CD14-positive monocyte (primary cell): Measurements from ENCODE around the gene CWC22. TPM values are rescaled to one million over a fixed set of nuclear protein-coding genes. Genes with fewer than 3 reads are reported as not detected.

Source experiments
- DNase-seq, 3 donors: peaks; one replicate each; pipeline ENCODE4 v3.0.0-alpha.2; 2011 to 2022
- H2AFZ ChIP-seq: 2 replicates; pipeline ENCODE4 v1.6.0; 2012; ENCODE audit warnings: mild to moderate bottlenecking, low read depth, low read length, inconsistent platforms; ENCODE audit not compliant: insufficient read depth, poor library complexity, severe bottlenecking
- H3K27ac ChIP-seq, 2 donors: 1 replicate in 1 of 2; 2 replicates in 1 of 2; pipeline ENCODE4 v1.5.1; 2012 to 2013; ENCODE audit warnings: low read length in 2 of 2, control low read depth in 1 of 2, inconsistent platforms in 1 of 2, low read depth in 1 of 2, mild to moderate bottlenecking in 1 of 2
- H3K27me3 ChIP-seq, 2 donors: one replicate each; pipeline versions ENCODE4 v1.6.0 to v1.6.1; 2011 to 2013; ENCODE audit warnings: low read length in 2 of 2; ENCODE audit not compliant: control insufficient read depth in 2 of 2, insufficient read depth in 2 of 2
- H3K36me3 ChIP-seq, 2 donors: replicated peaks in 1 of 2; 1 replicate in 1 of 2; 2 replicates in 1 of 2; pipeline versions ENCODE4 v1.5.1 to v1.6.1; 2012 to 2013; ENCODE audit warnings: low read length in 2 of 2, control low read depth in 1 of 2, inconsistent platforms in 1 of 2, mild to moderate bottlenecking in 1 of 2; ENCODE audit not compliant: insufficient read depth in 2 of 2, control insufficient read depth in 1 of 2
- H3K4me1 ChIP-seq, 2 donors: 1 replicate in 1 of 2; 2 replicates in 1 of 2; pipeline versions ENCODE4 v1.5.1 to v1.6.1; 2012 to 2013; ENCODE audit warnings: low read length in 2 of 2, control low read depth in 1 of 2, inconsistent platforms in 1 of 2, mild to moderate bottlenecking in 1 of 2, moderate library complexity in 1 of 2; ENCODE audit not compliant: insufficient read depth in 2 of 2, control insufficient read depth in 1 of 2
- H3K4me2 ChIP-seq: replicated peaks from 2 replicates; pipeline ENCODE3; 2012; ENCODE audit warnings: low read length, moderate library complexity, mild to moderate bottlenecking; ENCODE audit not compliant: poor library complexity, severe bottlenecking; ENCODE audit errors: extremely low read depth
- H3K4me3 ChIP-seq, 3 experiments: fragments of 200-600 bp in 1 of 3; sonication (generic) in 1 of 3; replicated peaks in 1 of 3; 1 replicate in 2 of 3; 2 replicates in 1 of 3; pipeline ENCODE4 v1.5.1; 2011 to 2013; ENCODE audit warnings: low read length in 3 of 3, mild to moderate bottlenecking in 3 of 3, control low read depth in 2 of 3, low read depth in 2 of 3, inconsistent platforms in 1 of 3, moderate library complexity in 1 of 3
- H3K79me2 ChIP-seq: 2 replicates; pipeline ENCODE4 v1.6.0; 2012; ENCODE audit warnings: mild to moderate bottlenecking, control low read depth, inconsistent platforms, low read length, moderate library complexity; ENCODE audit not compliant: insufficient read depth
- H3K9ac ChIP-seq: 2 replicates; pipeline ENCODE4 v1.6.0; 2017; ENCODE audit warnings: low read length, mild to moderate bottlenecking; ENCODE audit not compliant: insufficient read depth, poor library complexity, severe bottlenecking
- H3K9me3 ChIP-seq, 2 donors: replicated peaks in 1 of 2; 1 replicate in 1 of 2; 2 replicates in 1 of 2; pipeline versions ENCODE4 v1.5.1 to v1.6.1; 2012 to 2013; ENCODE audit warnings: low read length in 2 of 2, control low read depth in 1 of 2; ENCODE audit not compliant: control insufficient read depth in 1 of 2, insufficient read depth in 1 of 2
- H4K20me1 ChIP-seq: 2 replicates; pipeline ENCODE4 v1.6.0; 2012; ENCODE audit warnings: mild to moderate bottlenecking, low read length, control low read depth, moderate library complexity; ENCODE audit not compliant: insufficient read depth
- H3K27ac Mint-ChIP-seq, 7 donors: one replicate each; pipeline ENCODE4 v1.8.0; 2020; ENCODE audit warnings: mild to moderate bottlenecking in 7 of 7, mixed read lengths in 7 of 7, moderate library complexity in 6 of 7, inconsistent platforms in 2 of 7
- H3K27me3 Mint-ChIP-seq, 3 donors: one replicate each; pipeline ENCODE4 v1.8.0; 2021 to 2022; ENCODE audit warnings: low read depth in 3 of 3, mild to moderate bottlenecking in 3 of 3, mixed read lengths in 3 of 3, moderate library complexity in 3 of 3, inconsistent platforms in 1 of 3
- H3K36me3 Mint-ChIP-seq, 2 donors: one replicate each; pipeline ENCODE4 v1.8.0; 2020; ENCODE audit warnings: mixed read lengths in 2 of 2, inconsistent platforms in 1 of 2, mild to moderate bottlenecking in 1 of 2
- H3K4me1 Mint-ChIP-seq: one replicate; pipeline ENCODE4 v1.8.0; 2020; ENCODE audit warnings: mild to moderate bottlenecking, mixed read lengths
- H3K4me3 Mint-ChIP-seq, 2 donors: one replicate each; pipeline ENCODE4 v1.8.0; 2020; ENCODE audit warnings: mild to moderate bottlenecking in 2 of 2, mixed read lengths in 2 of 2, moderate library complexity in 1 of 2
- H3K9me3 Mint-ChIP-seq, 7 donors: one replicate each; pipeline ENCODE4 v1.8.0; 2020 to 2022; ENCODE audit warnings: mixed read lengths in 7 of 7, mild to moderate bottlenecking in 6 of 7, moderate library complexity in 6 of 7, inconsistent platforms in 2 of 7
- CTCF ChIP-seq: fragments of 200-600 bp; IDR thresholded peaks from one replicate; pipeline ENCODE4 v1.8.0; 2022; ENCODE audit warnings: antibody characterized with exemption, mild to moderate bottlenecking
- WGBS: methylation state at CpG from one replicate; pipeline ENCODE4 v1.1.5; 2013; ENCODE audit warnings: missing lambda C conversion rate; ENCODE audit not compliant: insufficient coverage; 5-methylcytosine and 5-hydroxymethylcytosine counted together
- intact Hi-C, 2 donors: fragments of 100-400 bp; cut with micrococcal nuclease; formaldehyde crosslinking; loops; one replicate each; pipeline versions ENCODE4 v1.15.0 to v1.15.1; 2023
- polyA plus RNA-seq, 3 donors: library from polyadenylated mRNA; depleted of rRNA in 1 of 3; unstranded in 2 of 3; stranded (reverse) in 1 of 3; fragments of 300-500 nt in 2 of 3; fragments of >200 nt in 1 of 3; fragmentation: Illumina TruSeq in 2 of 3; gene quantifications; 1 replicate in 2 of 3; 2 replicates in 1 of 3; pipeline ENCODE4 v1.2.3, GENCODE V29; 2012 to 2021

CWC22 gene
- polyA plus RNA-seq, 3 donors, result 4.4 to 14.9 (median 9.5) TPM

GRCh38 chr2:180046776-180047175 lies 39.7 kb upstream of the CWC22 start:
- Histone ChIP-seq H2AFZ (no peak overlapping the region), H3K27ac (no peak overlapping the region), H3K79me2 (no peaks in the 10 kb centered on the region), H3K27me3 (no peaks in the 10 kb centered on the region), H3K4me1 (no peaks in the 10 kb centered on the region), H3K4me2 (no peak overlapping the region), H3K9me3 (no peaks in the 10 kb centered on the region), H4K20me1 (no peaks in the 10 kb centered on the region), H3K9ac (no peak overlapping the region), H3K36me3 (no peaks in the 10 kb centered on the region), H3K4me3 (no peak overlapping the region)
- Mint-ChIP-seq H3K27me3 (no peaks in the 10 kb centered on the region), H3K27ac (no peak overlapping the region), H3K4me1 (peaks cover 3% of the 10 kb centered on the region), H3K9me3 (peaks cover 0 to 3% (median 0%) of the 10 kb centered on the region in 7 donors), H3K4me3 (no peak overlapping the region), H3K36me3 (no peaks in the 10 kb centered on the region)
- no peak for TF ChIP-seq CTCF
- DNase-seq, result no peak
- intact Hi-C loops, result no loop called here

DNA sequence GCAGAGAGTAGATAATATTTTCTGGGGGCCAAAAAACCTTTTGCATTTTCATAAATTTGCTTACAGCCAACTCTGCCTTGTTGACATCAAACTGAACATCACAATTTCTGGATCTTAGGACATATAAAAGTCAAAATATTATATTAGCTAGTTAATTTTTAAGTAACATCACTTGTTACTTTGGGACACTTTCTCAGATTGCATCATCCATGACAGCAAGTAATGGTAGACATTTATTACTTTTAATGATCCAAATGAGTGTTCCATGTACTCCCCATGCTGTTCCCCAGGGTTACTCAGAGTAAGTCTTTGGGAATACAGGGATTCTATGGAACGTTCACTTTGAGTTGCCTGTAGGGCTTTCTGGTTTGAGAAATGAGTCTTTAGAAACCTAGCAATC lies 39.1 kb upstream of the CWC22 start:
- H3K9ac ChIP-seq, result no peak overlapping the region
- H3K9me3 ChIP-seq, result no peaks in the 10 kb centered on the region
- Mint-ChIP-seq H3K4me1 (peaks cover 3% of the 10 kb centered on the region), H3K27ac (no peak overlapping the region), H3K9me3 (peaks cover 0 to 3% (median 0%) of the 10 kb centered on the region in 7 donors), H3K36me3 (no peaks in the 10 kb centered on the region), H3K4me3 (no peak overlapping the region), H3K27me3 (no peaks in the 10 kb centered on the region)
- H3K4me2 ChIP-seq, result no peak overlapping the region
- no peak overlapping the region for H2AFZ ChIP-seq
- no peak overlapping the region for H3K27ac ChIP-seq
- H3K36me3 ChIP-seq, result no peaks in the 10 kb centered on the region
- no peak for DNase-seq
- intact Hi-C loops, result no loop called here
- H4K20me1 ChIP-seq, result no peaks in the 10 kb centered on the region
- no peak overlapping the region for H3K4me3 ChIP-seq
- no CpG with 5 or more reads among the region's 1 CpG for WGBS
- TF ChIP-seq CTCF, result no peak
- H3K27me3 ChIP-seq, result no peaks in the 10 kb centered on the region
- H3K4me1 ChIP-seq, result no peaks in the 10 kb centered on the region
- H3K79me2 ChIP-seq, result no peaks in the 10 kb centered on the region
